Lung (tissue), 12 donors: ENCODE results near the gene CDH4. TPM values are rescaled to one million over a fixed set of nuclear protein-coding genes. Genes with fewer than 3 reads are reported as not detected.

Source experiments
- ATAC-seq: fragments of 200-7000 bp; cut with Tn5 transposase; one replicate; pipeline ENCODE4 v1.9.1; 2020; ENCODE audit warnings: moderate number of reproducible peaks; ENCODE audit not compliant: insufficient read depth, low FRiP score
- DNase-seq, 3 donors: peaks; one replicate each; pipeline ENCODE4 v3.0.0-alpha.2; 2013 to 2017
- H3K27ac ChIP-seq, 2 donors: one replicate each; pipeline ENCODE4 v1.5.1; 2013; ENCODE audit warnings: mild to moderate bottlenecking in 2 of 2, moderate library complexity in 2 of 2, control low read depth in 1 of 2, inconsistent platforms in 1 of 2, low read depth in 1 of 2, low read length in 1 of 2
- H3K27me3 ChIP-seq, 3 donors: one replicate each; pipeline ENCODE4 v1.5.1; 2013; ENCODE audit warnings: low read length in 2 of 3; ENCODE audit not compliant: control insufficient read depth in 3 of 3, insufficient read depth in 3 of 3
- H3K36me3 ChIP-seq, 4 donors: one replicate each; pipeline ENCODE4 v1.5.1; 2013; ENCODE audit warnings: low read length in 4 of 4, mild to moderate bottlenecking in 1 of 4, moderate library complexity in 1 of 4; ENCODE audit not compliant: control insufficient read depth in 4 of 4, insufficient read depth in 4 of 4
- H3K4me1 ChIP-seq, 5 donors: one replicate each; pipeline ENCODE4 v1.5.1; 2013; ENCODE audit warnings: low read length in 5 of 5, mild to moderate bottlenecking in 2 of 5, moderate library complexity in 1 of 5; ENCODE audit not compliant: control insufficient read depth in 5 of 5, insufficient read depth in 5 of 5
- H3K4me3 ChIP-seq: one replicate; pipeline ENCODE4 v1.5.1; 2013; ENCODE audit warnings: mild to moderate bottlenecking, control low read depth, moderate library complexity
- H3K9ac ChIP-seq, 2 donors: one replicate each; pipeline ENCODE4 v1.5.1; 2013; ENCODE audit warnings: low read length in 2 of 2, control low read depth in 1 of 2; ENCODE audit not compliant: insufficient read depth in 1 of 2
- H3K9me3 ChIP-seq, 4 donors: one replicate each; pipeline ENCODE4 v1.5.1; 2013; ENCODE audit warnings: low read length in 3 of 4, mild to moderate bottlenecking in 1 of 4, moderate library complexity in 1 of 4; ENCODE audit not compliant: control insufficient read depth in 4 of 4, insufficient read depth in 3 of 4
- WGBS, 2 donors: extraction: QIAGEN DNeasy Blood & Tissue Kit; methylation state at CpG; one replicate each; pipeline ENCODE4 v1.1.7; 2013; 5-methylcytosine and 5-hydroxymethylcytosine counted together
- polyA plus RNA-seq, 2 donors: library from polyadenylated mRNA; stranded (reverse); fragments of 200-250 nt; gene quantifications; one replicate each; pipeline ENCODE4 v1.2.1, GENCODE V29; 2013
- total RNA-seq, 2 donors: library from RNA; depleted of rRNA in 1 of 2; stranded (reverse); fragments of >200 nt in 1 of 2; gene quantifications; one replicate each; pipeline ENCODE4 v1.2.1, GENCODE V29; 2014 to 2021
- TF ChIP-seq, protein P1 (sequence below): IDR thresholded peaks from 2 replicates; pipeline ENCODE4 v1.5.1; 2012; ENCODE audit warnings: mild to moderate bottlenecking; ENCODE audit errors: control extremely low read depth, extremely low read depth
- donor health status: control.
- donor health status: control.
- donor health status: Bipolar disorder and iron deficiency.
- donor health status: healthy.
- donor health status: DM: yes; HTN: yes; CAD: no.

The CDH4 gene
- total and polyA plus RNA-seq, 4 donors: 0.10 to 2.1 (median 0.34) TPM

DNA sequence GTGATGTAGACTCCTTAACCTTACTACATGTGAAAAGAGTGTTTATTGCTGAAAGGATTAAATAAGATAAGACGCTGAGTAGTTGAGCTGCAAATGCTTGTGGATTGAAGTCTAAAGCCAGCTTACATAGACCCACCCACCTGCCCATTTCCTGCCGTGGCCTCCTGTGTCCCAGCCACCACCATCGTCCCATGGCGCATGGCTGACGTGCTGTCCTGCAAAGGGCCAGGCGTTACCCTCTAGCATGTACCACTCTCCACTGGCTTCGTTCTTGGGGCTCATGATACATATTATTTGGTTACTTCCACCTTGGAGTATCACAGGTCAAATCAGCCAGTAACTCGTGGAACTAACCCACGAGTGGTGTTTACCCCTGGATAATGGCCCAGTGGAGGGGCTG, 181.8 kb downstream of the CDH4 start:
- 65 to 72% methylated on average over 9 of the region's 9 CpGs for WGBS, 2 donors
- no peak overlapping the region for H3K4me3 ChIP-seq
- H3K36me3 ChIP-seq: no peaks in the 10 kb centered on the region
- H3K27ac ChIP-seq: no peak overlapping the region
- H3K9me3 ChIP-seq: peaks cover 0 to 7% (median 0%) of the 10 kb centered on the region in 4 donors
- ATAC-seq (no peak), DNase-seq (no peak)
- peaks cover 0 to 14% (median 0%) of the 10 kb centered on the region in 5 donors for H3K4me1 ChIP-seq
- no peak overlapping the region for H3K9ac ChIP-seq
- H3K27me3 ChIP-seq: peaks cover 0 to 42% (median 12%) of the 10 kb centered on the region in 3 donors
- TF ChIP-seq, protein P1, sequence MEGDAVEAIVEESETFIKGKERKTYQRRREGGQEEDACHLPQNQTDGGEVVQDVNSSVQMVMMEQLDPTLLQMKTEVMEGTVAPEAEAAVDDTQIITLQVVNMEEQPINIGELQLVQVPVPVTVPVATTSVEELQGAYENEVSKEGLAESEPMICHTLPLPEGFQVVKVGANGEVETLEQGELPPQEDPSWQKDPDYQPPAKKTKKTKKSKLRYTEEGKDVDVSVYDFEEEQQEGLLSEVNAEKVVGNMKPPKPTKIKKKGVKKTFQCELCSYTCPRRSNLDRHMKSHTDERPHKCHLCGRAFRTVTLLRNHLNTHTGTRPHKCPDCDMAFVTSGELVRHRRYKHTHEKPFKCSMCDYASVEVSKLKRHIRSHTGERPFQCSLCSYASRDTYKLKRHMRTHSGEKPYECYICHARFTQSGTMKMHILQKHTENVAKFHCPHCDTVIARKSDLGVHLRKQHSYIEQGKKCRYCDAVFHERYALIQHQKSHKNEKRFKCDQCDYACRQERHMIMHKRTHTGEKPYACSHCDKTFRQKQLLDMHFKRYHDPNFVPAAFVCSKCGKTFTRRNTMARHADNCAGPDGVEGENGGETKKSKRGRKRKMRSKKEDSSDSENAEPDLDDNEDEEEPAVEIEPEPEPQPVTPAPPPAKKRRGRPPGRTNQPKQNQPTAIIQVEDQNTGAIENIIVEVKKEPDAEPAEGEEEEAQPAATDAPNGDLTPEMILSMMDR: no peak

DNA sequence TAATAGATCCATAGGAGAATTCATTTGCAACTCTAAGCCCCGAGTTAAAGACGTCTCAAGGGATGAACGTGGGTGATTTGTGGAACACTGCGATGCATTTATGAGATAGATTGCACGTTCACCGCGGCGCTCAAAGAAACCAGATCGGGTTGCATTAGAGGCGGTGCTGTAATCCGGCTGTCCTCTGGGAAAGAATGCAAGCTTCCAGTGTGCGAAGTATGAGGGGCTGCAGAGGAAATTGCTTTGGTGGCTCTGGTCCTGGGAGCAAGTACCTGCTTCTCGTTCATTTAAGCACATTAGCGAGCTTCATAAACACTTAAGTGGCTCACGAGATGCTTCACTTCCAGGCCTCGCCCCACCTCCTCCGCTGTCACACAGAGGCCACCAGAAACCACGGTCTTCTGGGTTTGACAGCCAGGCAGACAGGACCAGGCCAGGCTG, 182.3 kb downstream of the CDH4 start:
- H3K9me3 ChIP-seq: peaks cover 0 to 7% (median 0%) of the 10 kb centered on the region in 4 donors
- 28 to 40% methylated on average over 18 of the region's 18 CpGs for WGBS, 2 donors

DNA sequence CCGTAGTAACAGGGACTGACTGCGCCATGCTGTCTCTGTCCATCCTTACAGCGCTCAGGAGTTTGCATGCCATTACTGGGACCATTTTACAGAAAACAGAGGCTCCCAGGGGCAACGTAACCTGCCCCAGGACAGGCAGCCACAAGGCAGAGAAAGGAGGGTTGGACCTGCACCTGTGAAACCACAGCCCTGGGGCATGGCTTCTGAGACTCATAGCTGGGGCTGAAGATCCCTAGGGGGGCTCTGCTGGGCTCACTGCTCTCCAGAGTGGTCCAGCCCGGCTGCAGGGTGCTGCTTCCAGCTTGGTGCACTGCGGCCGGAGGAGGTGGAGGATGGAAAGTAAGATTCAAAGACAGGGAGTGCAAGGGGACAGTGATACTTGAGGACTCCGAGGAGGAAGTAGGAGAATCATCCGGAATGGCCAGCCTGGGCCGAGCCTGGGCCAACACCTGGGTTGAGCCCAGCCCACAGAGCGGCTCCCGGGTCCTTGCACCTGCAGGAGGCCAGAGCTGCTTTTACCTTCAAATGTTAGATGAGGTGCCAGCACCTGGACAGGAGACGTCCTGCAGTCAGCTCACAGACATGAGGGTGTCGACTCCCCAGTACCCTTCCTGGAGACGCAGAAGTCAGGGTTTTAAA, 183.2 kb downstream of the CDH4 start:
- Histone ChIP-seq H3K9me3 (peaks cover 0 to 7% (median 0%) of the 10 kb centered on the region in 4 donors), H3K27me3 (peaks cover 0 to 45% (median 12%) of the 10 kb centered on the region in 3 donors), H3K27ac (no peak overlapping the region), H3K4me3 (no peak overlapping the region), H3K9ac (no peak overlapping the region), H3K4me1 (peaks cover 0 to 14% (median 0%) of the 10 kb centered on the region in 5 donors), H3K36me3 (no peaks in the 10 kb centered on the region)
- WGBS, 2 donors: 78 to 83% methylated on average over 15 of the region's 15 CpGs
- TF ChIP-seq, protein P1: no peak
- no peak for ATAC-seq
- DNase-seq: no peak

More for the DNA sequence above, 182.3 kb downstream of the CDH4 start:
- no peak overlapping the region for H3K9ac ChIP-seq
- TF ChIP-seq, protein P1: no peak
- peaks cover 0 to 14% (median 0%) of the 10 kb centered on the region in 5 donors for H3K4me1 ChIP-seq
- ATAC-seq (no peak), DNase-seq (peak in 2 of 3 donors; percentile 12 to 40)
- H3K36me3 ChIP-seq: no peaks in the 10 kb centered on the region
- H3K4me3 ChIP-seq: no peak overlapping the region
- peaks cover 0 to 40% (median 12%) of the 10 kb centered on the region in 3 donors for H3K27me3 ChIP-seq
- no peak overlapping the region for H3K27ac ChIP-seq
